SK-N-SH treated with all-trans-retinoic acid at 6 μM for 48 hours (cell line): ENCODE results near the gene ATP6V1G1.

Experiments used
- ATAC-seq: fragments of 200-7000 bp; cut with Tn5 transposase; 3 replicates; pipeline ENCODE4 v1.9.1; 2020; ENCODE audit warnings: mild to moderate bottlenecking, moderate library complexity
- ARNTL ChIP-seq: fragments of 450-650 bp; formaldehyde crosslinking; IDR thresholded peaks from 2 replicates; pipeline ENCODE4 v1.5.0; 2020; ENCODE audit warnings: low read depth, mild to moderate bottlenecking, moderate library complexity, borderline replicate concordance
- BACH2 ChIP-seq: fragments of 250-450 bp; sonication (Bioruptor Pico); IDR thresholded peaks from 2 replicates; pipeline ENCODE4 v1.9.0; 2021; ENCODE audit warnings: mild to moderate bottlenecking, borderline replicate concordance
- CSDC2 ChIP-seq: fragments of 250-450 bp; sonication (Bioruptor Pico); IDR thresholded peaks from 2 replicates; pipeline ENCODE4 v1.5.0; 2020; ENCODE audit warnings: mild to moderate bottlenecking, moderate library complexity
- ESRRG ChIP-seq: fragments of 250-450 bp; sonication (Bioruptor Pico); IDR thresholded peaks from 2 replicates; pipeline ENCODE4 v1.6.1; 2021; ENCODE audit warnings: mild to moderate bottlenecking
- GLIS3 ChIP-seq: fragments of 250-450 bp; sonication (Bioruptor Pico); IDR thresholded peaks from 2 replicates; pipeline ENCODE4 v1.5.0; 2020; ENCODE audit warnings: mild to moderate bottlenecking, moderate library complexity
- ISL1 ChIP-seq: fragments of 250-450 bp; sonication (Bioruptor Pico); IDR thresholded peaks from 2 replicates; pipeline ENCODE4 v2.1.2; 2022; ENCODE audit warnings: mild to moderate bottlenecking, moderate library complexity
- OSR1 ChIP-seq: fragments of 250-450 bp; sonication (Bioruptor Pico); IDR thresholded peaks from 2 replicates; pipeline ENCODE4 v1.8.0; 2022; ENCODE audit warnings: moderate library complexity, mild to moderate bottlenecking, inconsistent platforms
- PATZ1 ChIP-seq: fragments of 250-450 bp; sonication (Bioruptor Pico); IDR thresholded peaks from 2 replicates; pipeline ENCODE4 v1.8.0; 2020; ENCODE audit warnings: mild to moderate bottlenecking, moderate library complexity, borderline replicate concordance
- POU6F1 ChIP-seq: fragments of 250-450 bp; sonication (Bioruptor Pico); IDR thresholded peaks from 2 replicates; pipeline ENCODE4 v1.8.0; 2021; ENCODE audit warnings: low read depth, mild to moderate bottlenecking, moderate library complexity, borderline replicate concordance
- PPARA ChIP-seq: fragments of 250-450 bp; sonication (Bioruptor Pico); IDR thresholded peaks from 2 replicates; pipeline ENCODE4 v1.5.0; 2020; ENCODE audit warnings: mild to moderate bottlenecking, borderline replicate concordance
- RARB ChIP-seq: fragments of 250-450 bp; sonication (Bioruptor Pico); IDR thresholded peaks from 2 replicates; pipeline ENCODE4 v1.8.0; 2021; ENCODE audit warnings: mild to moderate bottlenecking, moderate library complexity
- SNAI2 ChIP-seq: fragments of 250-450 bp; sonication (Bioruptor Pico); IDR thresholded peaks from 2 replicates; pipeline ENCODE4 v1.5.0; 2020; ENCODE audit warnings: mild to moderate bottlenecking, moderate library complexity
- TCF4 ChIP-seq: fragments of 250-450 bp; sonication (Bioruptor Pico); IDR thresholded peaks from 2 replicates; pipeline ENCODE4 v1.8.0; 2021; ENCODE audit warnings: mild to moderate bottlenecking, moderate library complexity, borderline replicate concordance
- TOX ChIP-seq: fragments of 250-450 bp; sonication (Bioruptor Pico); IDR thresholded peaks from 2 replicates; pipeline ENCODE4 v1.8.0; 2021; ENCODE audit warnings: mild to moderate bottlenecking, moderate library complexity, borderline replicate concordance
- ZFP3 ChIP-seq: fragments of 250-450 bp; sonication (Bioruptor Pico); IDR thresholded peaks from 2 replicates; pipeline ENCODE4 v1.5.0; 2020; ENCODE audit warnings: mild to moderate bottlenecking, moderate library complexity
- ZFP30 ChIP-seq: fragments of 450-650 bp; formaldehyde crosslinking; IDR thresholded peaks from 2 replicates; pipeline ENCODE4 v1.5.0; 2022; ENCODE audit warnings: mild to moderate bottlenecking, moderate library complexity
- ZNF565 ChIP-seq: fragments of 450-650 bp; formaldehyde crosslinking; conservative IDR thresholded peaks from 2 replicates; pipeline ENCODE4 v1.5.0; 2020; ENCODE audit warnings: low read depth, mild to moderate bottlenecking, moderate library complexity
- ZNF70 ChIP-seq: fragments of 450-650 bp; formaldehyde crosslinking; IDR thresholded peaks from 2 replicates; pipeline ENCODE4 v1.5.0; 2020; ENCODE audit warnings: mild to moderate bottlenecking, moderate library complexity
- ZNF8 ChIP-seq: fragments of 450-650 bp; formaldehyde crosslinking; IDR thresholded peaks from 2 replicates; pipeline ENCODE4 v1.5.0; 2020; ENCODE audit warnings: mild to moderate bottlenecking, moderate library complexity
- TF ChIP-seq, protein P1 (sequence below): fragments of 250-450 bp; sonication (Bioruptor Pico); IDR thresholded peaks from 2 replicates; pipeline ENCODE4 v1.5.0; 2020; ENCODE audit warnings: mild to moderate bottlenecking, moderate library complexity
- TF ChIP-seq, protein P2 (sequence below): fragments of 250-450 bp; sonication (Bioruptor Pico); IDR thresholded peaks from 2 replicates; pipeline ENCODE4 v1.5.1; 2020; ENCODE audit warnings: low read depth, mild to moderate bottlenecking, moderate library complexity

Gene ATP6V1G1

GRCh38 chr9:114634387-114634786 is 46.8 kb downstream of the ATP6V1G1 start:
- TF ChIP-seq BACH2 (CRISPR knock-in tag) = no peak
- TF ChIP-seq ZNF8 = no peak
- TF ChIP-seq, protein P1, sequence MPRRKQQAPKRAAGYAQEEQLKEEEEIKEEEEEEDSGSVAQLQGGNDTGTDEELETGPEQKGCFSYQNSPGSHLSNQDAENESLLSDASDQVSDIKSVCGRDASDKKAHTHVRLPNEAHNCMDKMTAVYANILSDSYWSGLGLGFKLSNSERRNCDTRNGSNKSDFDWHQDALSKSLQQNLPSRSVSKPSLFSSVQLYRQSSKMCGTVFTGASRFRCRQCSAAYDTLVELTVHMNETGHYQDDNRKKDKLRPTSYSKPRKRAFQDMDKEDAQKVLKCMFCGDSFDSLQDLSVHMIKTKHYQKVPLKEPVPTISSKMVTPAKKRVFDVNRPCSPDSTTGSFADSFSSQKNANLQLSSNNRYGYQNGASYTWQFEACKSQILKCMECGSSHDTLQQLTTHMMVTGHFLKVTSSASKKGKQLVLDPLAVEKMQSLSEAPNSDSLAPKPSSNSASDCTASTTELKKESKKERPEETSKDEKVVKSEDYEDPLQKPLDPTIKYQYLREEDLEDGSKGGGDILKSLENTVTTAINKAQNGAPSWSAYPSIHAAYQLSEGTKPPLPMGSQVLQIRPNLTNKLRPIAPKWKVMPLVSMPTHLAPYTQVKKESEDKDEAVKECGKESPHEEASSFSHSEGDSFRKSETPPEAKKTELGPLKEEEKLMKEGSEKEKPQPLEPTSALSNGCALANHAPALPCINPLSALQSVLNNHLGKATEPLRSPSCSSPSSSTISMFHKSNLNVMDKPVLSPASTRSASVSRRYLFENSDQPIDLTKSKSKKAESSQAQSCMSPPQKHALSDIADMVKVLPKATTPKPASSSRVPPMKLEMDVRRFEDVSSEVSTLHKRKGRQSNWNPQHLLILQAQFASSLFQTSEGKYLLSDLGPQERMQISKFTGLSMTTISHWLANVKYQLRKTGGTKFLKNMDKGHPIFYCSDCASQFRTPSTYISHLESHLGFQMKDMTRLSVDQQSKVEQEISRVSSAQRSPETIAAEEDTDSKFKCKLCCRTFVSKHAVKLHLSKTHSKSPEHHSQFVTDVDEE (CRISPR knock-in tag) = no peak
- no peak for TF ChIP-seq PATZ1
- TF ChIP-seq PPARA = no peak
- no peak for TF ChIP-seq ESRRG
- TF ChIP-seq ISL1 (CRISPR knock-in tag) = no peak
- TF ChIP-seq ZFP3 (CRISPR knock-in tag) = no peak
- no peak for TF ChIP-seq POU6F1 (CRISPR knock-in tag)
- no peak for TF ChIP-seq ZNF70 (CRISPR knock-in tag)
- no peak for TF ChIP-seq TOX (CRISPR knock-in tag)
- TF ChIP-seq, protein P2, sequence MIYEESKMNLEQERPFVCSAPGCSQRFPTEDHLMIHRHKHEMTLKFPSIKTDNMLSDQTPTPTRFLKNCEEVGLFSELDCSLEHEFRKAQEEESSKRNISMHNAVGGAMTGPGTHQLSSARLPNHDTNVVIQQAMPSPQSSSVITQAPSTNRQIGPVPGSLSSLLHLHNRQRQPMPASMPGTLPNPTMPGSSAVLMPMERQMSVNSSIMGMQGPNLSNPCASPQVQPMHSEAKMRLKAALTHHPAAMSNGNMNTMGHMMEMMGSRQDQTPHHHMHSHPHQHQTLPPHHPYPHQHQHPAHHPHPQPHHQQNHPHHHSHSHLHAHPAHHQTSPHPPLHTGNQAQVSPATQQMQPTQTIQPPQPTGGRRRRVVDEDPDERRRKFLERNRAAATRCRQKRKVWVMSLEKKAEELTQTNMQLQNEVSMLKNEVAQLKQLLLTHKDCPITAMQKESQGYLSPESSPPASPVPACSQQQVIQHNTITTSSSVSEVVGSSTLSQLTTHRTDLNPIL (CRISPR knock-in tag) = no peak
- no peak for TF ChIP-seq RARB
- TF ChIP-seq CSDC2 = no peak
- no peak for TF ChIP-seq TCF4 (CRISPR knock-in tag)
- ATAC-seq = no peak

GRCh38 chr9:114638404-114638803 is 50.8 kb downstream of the ATP6V1G1 start:
- TF ChIP-seq PPARA (no peak), ZFP30 (CRISPR knock-in tag) (no peak), SNAI2 (CRISPR knock-in tag) (no peak), TCF4 (CRISPR knock-in tag) (no peak)
- no peak for ATAC-seq

DNA sequence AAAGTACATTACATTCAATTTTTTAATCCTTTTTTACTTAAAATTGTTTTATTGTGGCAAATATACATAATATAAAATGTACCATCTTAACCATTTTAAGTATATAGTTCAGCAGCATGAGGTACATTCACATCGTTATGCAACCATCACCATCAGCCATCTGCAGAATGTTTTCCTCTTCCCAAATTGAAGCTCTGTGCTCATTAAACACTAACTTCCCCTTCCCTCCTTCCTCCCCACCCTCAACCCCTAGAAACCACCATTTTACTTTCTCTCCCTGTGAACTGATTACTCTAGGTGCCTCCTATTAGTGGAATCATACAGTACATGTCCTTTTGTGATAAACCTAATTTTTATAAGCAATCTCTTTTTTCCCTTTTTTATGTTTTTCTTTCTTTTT is 54.4 kb downstream of the ATP6V1G1 start:
- TF ChIP-seq SNAI2 (CRISPR knock-in tag) (no peak), ZNF70 (CRISPR knock-in tag) (no peak), BACH2 (CRISPR knock-in tag) (no peak), OSR1 (CRISPR knock-in tag) (no peak), TOX (CRISPR knock-in tag) (no peak), CSDC2 (no peak), ZNF565 (CRISPR knock-in tag) (no peak), ZFP30 (CRISPR knock-in tag) (no peak), ZNF8 (no peak), GLIS3 (CRISPR knock-in tag) (no peak), TCF4 (CRISPR knock-in tag) (no peak), ARNTL (CRISPR knock-in tag) (no peak), PATZ1 (no peak), ESRRG (no peak), ZFP3 (CRISPR knock-in tag) (no peak), ISL1 (CRISPR knock-in tag) (no peak), RARB (no peak), PPARA (no peak)
- TF ChIP-seq, protein P1 (CRISPR knock-in tag) = no peak
- ATAC-seq = no peak
